ENCODE data around the gene GPR84.

GRCh38 chr12:54397157-54397556, 32.9 kb upstream of the GPR84 start:
- TF ChIP-seq POLR2A (IDR thresholded peaks at IDR 0.05; ENCODE audit: low read length) (no peak), GATA1 (IDR thresholded peaks at IDR 0.05; ENCODE audit: low read depth, low read length) (no peak)

Data from erythroblast (primary cell).